Right renal cortex interstitium (tissue), 3 donors: ENCODE results near the gene RNF222. TPM values are rescaled to one million over a fixed set of nuclear protein-coding genes. Genes with fewer than 3 reads are reported as not detected.

ENCODE experiments used
- DNase-seq, 3 donors: peaks; one replicate each; pipeline ENCODE4 v3.0.0-alpha.2; 2013; ENCODE audit warnings: low read depth in 3 of 3, low spot score in 2 of 3
- polyA plus RNA-seq, 3 donors: library from polyadenylated mRNA; unstranded; fragments of 120-200 nt; gene quantifications; one replicate each; pipeline ENCODE4 v1.2.1, GENCODE V29; 2013; ENCODE audit not compliant: insufficient read length in 3 of 3

RNF222 gene, protein sequence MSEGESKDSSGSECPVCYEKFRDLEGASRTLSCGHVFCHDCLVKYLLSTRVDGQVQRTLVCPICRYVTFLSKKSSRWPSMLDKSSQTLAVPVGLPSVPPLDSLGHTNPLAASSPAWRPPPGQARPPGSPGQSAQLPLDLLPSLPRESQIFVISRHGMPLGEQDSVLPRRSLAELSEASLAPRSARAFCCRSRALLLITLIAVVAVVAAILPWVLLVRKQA
- under 1 TPM in 2 of 3 donors, not detected in 1; 0.04 to 0.06 TPM for polyA plus RNA-seq

GRCh38 chr17:8397636-8398035, at the start of gene RNF222:
TSS of gene RNF222 (minus strand) at chr17:8397827. CDS start at chr17:8393461, 4,366 bp downstream.
- no peak for DNase-seq

DNA sequence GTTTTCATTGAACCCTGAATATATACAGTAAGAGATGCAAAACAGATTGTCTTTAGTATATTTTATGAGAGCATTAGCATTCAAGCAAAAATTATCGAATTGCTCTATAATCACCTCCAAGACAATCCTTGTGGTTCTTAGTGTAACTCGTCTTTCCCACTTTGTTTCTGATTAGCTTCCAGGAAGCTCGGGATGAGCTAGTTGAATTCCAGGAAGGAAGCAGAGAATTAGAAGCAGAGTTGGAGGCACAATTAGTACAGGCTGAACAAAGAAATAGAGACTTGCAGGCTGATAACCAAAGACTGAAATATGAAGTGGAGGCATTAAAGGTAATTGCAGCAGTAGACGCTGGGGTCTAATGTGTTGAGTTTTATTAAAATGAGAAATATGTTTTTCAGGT, 47.9 kb upstream of the RNF222 start:
- DNase-seq = no peak

GRCh38 chr17:8444494-8444893, 46.9 kb upstream of the RNF222 start:
- DNase-seq = no peak

DNA sequence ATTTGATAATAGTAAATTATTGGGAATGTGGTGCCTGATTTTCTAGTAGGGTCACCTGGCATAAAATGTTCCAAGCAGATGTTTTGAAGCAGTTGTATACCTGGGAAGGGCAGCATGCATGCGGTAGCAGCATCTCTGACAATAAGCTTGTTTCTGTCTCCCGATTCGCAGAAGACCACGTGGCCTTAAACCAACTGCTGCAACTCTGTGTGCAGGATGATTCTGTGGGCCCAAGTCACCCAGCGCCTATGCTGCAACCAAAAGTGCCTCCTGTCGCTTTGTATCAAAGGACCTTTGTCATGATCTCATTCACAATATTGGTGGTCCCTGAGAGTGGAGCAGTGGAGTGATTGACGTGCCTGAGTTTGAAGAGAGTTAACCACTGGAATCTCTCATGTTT, 46.1 kb upstream of the RNF222 start:
- no peak for DNase-seq

DNA sequence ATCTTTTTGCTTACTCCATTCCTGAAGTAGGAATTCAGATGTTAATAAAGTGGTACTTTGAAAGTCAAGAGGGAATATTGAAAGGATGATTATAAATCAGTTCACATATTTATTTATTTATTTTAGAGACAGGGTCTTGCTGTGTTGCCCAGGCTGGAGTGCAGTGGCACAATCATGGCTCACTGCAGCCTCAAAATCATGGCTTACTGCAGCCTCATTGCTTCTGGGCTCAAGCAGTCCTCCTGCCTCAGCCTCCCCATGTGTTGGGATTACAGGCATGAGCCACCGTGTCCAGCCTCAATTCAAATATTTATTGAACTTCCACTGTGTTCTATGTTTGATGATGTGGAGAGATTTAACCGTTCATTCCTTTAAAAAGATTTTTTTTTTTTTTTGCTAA, 44.7 kb upstream of the RNF222 start:
- no peak for DNase-seq

DNA sequence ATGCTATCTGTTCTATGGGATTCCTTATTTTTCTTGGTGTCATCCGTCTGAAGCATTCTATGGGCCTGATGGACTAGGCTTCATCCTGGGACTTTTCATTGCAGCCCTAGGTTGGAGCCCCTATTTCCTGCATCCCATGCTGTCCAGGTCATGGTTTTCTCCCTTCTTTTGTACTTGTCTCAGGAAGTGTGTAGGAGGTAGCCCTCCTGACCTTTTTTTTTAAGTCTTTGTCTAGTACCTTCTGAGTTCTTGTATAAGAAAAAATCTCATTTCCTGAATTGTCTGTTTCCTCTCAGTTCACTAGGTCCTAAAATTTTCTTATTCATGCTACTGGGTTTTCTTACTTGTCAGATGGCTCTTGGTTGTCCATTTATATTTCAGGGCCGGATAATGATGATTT, 44.1 kb upstream of the RNF222 start:
- no peak for DNase-seq

DNA sequence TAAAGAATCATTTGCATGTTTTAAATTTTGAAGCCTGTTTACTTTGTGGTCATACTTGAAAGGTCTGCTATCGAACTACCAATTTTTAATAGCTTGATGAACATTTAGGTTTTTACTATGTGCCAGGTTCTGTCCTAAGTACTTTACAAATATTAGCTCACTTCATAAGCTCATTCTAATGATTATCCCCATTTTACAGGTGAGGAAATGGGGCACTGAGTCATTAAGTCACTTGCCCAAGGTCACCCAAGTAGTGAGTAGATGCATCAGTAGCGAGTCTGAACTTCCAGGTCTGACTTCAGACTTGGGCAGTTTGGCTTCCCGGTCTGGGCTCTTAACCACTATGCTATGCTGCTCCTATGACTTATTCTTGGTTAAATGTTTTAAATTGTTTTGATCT, 42.1 kb upstream of the RNF222 start:
- DNase-seq = no peak

GRCh38 chr17:8438441-8438840, 40.8 kb upstream of the RNF222 start:
- no peak for DNase-seq

GRCh38 chr17:8436844-8437171, 39.2 kb upstream of the RNF222 start:
- DNase-seq = peak in 1 of 3 donors; percentile 10

DNA sequence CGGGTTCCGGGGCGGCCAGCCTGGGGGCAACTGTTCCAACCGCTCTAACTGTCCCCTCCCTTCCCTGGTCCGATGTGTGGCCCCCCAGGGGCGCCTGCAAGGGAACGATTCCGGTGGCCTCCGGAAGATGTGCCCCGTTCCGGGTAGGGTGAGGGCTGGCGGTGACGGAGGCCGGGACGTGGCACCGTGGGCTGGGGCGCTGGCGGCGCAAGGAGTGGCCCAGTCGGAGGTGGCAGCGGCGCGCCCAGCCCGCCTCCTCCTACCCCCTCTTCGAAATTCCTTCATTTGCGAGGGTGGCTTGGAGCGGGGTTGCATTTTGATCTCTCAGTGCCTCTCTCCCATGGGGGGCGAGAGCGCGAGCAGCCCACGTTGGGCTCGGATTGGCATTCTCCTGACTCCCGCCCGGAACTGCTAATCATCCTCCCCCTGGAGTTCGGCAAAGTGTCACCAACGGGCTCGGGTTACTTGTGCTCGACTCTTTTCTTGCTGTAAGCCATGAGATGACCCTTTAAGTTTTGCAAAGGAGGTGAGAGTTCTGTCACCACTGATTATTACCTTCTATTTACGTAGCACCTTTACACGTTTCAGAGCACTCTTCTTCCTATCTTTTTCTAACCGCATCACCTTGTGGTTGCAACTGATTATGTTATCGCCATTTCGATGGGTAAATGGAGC, 38.7 kb upstream of the RNF222 start:
- DNase-seq = peak; percentile 50 to 64 (median 54)

- DNase-seq = peak; percentile 86 to 95 (median 93)
Measured at GRCh38 chr17:8435245-8436168, 37.9 kb upstream of the RNF222 start, which contains the start of gene NDEL1. TSS of gene NDEL1 (plus strand) at chr17:8435884. CDS start at chr17:8444272, 8,388 bp downstream.

- no peak for DNase-seq
Measured at GRCh38 chr17:8430966-8431365, 33.3 kb upstream of the RNF222 start.

DNA sequence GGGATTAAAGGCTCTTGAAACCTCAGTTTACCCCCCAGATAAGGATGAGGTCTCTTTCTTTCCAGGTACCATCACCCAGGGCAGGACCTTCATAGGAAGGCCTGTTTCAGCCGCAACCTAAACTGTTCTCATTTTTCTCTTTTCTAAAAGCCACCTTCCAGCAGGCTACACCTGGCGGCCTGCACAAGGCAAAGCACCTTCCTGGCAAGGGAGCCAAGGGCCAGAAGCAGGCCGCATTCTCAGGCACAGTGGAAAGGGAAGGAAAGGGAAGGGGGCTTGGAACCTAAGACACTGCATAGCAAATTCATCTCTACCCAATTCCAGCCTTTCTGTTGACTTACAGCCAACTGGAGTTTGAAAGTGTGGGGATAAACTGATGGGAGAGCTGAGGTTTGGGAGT, 29.2 kb upstream of the RNF222 start:
- DNase-seq = no peak

DNA sequence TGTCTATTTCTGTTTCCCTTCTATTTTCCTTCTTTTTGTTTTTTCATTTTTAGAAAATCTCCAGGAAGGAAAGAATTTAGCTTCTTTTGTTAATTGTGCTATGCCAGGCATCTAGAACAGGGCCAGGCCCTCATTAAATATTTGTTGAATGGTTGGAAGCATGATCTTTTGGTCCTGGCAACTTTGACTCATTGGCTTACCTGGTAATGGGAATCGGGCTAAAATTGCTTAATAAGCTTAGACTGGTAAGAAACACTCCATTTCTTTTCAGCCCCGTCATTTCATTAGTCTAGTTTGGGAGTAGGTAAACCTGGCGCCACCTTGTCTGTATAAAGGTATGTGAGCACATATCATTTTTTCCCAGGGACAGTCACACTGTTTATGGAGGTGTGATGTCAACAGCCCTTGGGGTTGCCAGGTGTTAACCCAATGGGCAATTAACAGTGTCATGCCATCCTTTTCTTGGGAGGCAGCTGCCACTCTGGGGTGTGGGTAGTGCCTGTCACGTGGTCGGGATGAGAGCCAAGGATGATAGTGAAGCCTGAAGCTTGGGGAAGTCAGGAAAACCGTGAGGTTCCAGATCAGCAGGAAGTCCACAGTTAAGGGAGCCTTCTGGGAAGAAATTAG, 28.6 kb upstream of the RNF222 start:
- DNase-seq = no peak

DNA sequence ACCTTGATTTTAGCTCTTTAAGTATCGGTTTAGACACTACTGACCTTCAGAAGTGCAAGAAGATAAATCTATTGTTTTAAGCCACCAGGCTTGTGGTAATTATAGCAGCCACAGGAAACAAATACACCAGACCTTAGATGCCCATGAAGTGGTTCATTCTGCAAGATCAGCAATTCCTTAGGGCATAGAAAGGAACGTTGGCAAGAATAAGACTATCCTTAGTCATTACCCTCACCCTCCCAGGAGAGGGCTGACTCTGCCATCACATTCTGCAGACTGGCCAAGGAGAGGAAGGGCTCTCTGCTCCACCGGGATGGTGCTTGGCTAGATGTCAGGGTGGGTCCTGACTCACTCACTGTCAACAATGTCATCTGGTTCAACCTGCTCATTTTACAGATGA, 23.9 kb upstream of the RNF222 start:
- DNase-seq = no peak

DNA sequence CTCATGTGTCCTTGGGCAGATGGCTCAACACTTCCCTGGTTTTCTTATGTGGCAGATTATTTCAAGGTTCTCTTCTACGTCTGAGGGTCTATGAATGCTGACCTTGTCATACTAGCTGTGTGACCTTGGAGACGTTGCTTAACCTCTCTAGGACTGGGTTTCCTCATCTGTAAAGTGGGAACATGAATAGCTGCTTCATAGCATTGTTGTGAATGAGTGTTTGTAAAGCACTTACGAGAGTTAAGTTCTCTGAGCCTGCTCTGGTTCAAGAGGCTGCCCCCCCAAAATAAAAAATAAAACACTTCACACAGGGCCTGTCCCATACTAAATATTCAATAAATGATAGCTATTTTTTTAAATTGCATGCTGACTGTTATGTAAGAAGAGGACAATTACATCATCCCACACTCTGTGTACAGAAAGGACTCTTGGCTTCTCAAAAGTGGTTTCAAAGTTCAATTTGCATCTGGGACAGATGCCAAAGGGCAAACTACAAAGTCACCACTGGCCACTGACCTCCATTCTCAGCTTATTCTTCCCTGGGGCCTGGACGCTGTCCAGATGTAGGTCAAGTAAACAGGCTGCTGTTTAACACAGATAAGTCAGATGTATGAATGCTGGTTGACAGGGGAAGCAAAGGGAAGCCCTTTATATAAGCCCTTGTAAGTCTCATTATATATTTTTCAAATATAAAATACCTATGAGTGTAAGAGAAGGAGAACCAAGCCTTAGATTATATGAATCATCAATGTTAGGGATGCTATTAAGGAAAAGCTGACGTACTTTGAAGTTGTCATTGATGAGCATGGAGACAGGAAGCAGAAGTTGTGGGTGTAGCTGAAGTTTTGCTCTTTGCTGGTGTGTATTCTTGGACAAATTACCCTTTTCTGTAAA, 22.7 kb upstream of the RNF222 start:
- DNase-seq = peak; percentile 45 to 65 (median 45)

- no peak for DNase-seq
Measured at GRCh38 chr17:8419305-8419704, 21.7 kb upstream of the RNF222 start.

- no peak for DNase-seq
Measured at GRCh38 chr17:8418471-8418870, 20.8 kb upstream of the RNF222 start.

- DNase-seq = no peak
Measured at GRCh38 chr17:8417806-8418205, 20.2 kb upstream of the RNF222 start.

GRCh38 chr17:8413938-8414337, 16.3 kb upstream of the RNF222 start:
- no peak for DNase-seq
